Activated T-helper 1 cell treated with anti-CD3 and anti-CD28 coated beads, Interleukin-12 subunit alpha, Interleukin-12 subunit beta, Interleukin-2, Interleukin-4 antibody, amounts not matched to agents 30 ng/mL and 10 ng/mL and 1 ng/mL, durations not matched to agents 14 hours and 24 hours and 36 hours (primary cell): Measurements from ENCODE around the gene SUN5. TPM values are rescaled to one million over a fixed set of nuclear protein-coding genes. Genes with fewer than 3 reads are reported as not detected.
A peak's percentile ranks its signal among the peaks of the same experiment; 100 is the strongest.

Source experiments
- DNase-seq: peaks from one replicate; pipeline ENCODE4 v3.0.0; 2021; ENCODE audit warnings: low spot score
- H3K27ac Mint-ChIP-seq: one replicate; pipeline ENCODE4 v1.8.0; 2021; ENCODE audit warnings: mild to moderate bottlenecking, mixed read lengths
- H3K27me3 Mint-ChIP-seq: one replicate; pipeline ENCODE4 v1.8.0; 2022; ENCODE audit warnings: mild to moderate bottlenecking, moderate library complexity, mixed read lengths; ENCODE audit not compliant: insufficient read depth
- H3K36me3 Mint-ChIP-seq: one replicate; pipeline ENCODE4 v1.8.0; 2021; ENCODE audit warnings: low read depth, mixed read lengths
- H3K4me1 Mint-ChIP-seq: one replicate; pipeline ENCODE4 v1.8.0; 2021; ENCODE audit warnings: low read depth, mixed read lengths
- H3K4me3 Mint-ChIP-seq: one replicate; pipeline ENCODE4 v1.8.0; 2021; ENCODE audit warnings: mild to moderate bottlenecking, moderate library complexity, mixed read lengths
- H3K9me3 Mint-ChIP-seq: one replicate; pipeline ENCODE4 v1.8.0; 2021; ENCODE audit warnings: mixed read lengths
- intact Hi-C: fragments of 100-400 bp; cut with micrococcal nuclease; formaldehyde crosslinking; loops from one replicate; pipeline ENCODE4 v1.15.1; 2024
- total RNA-seq: library from RNA; stranded (reverse); gene quantifications from 2 replicates; pipeline ENCODE4 v1.2.3, GENCODE V29; 2022

SUN5 gene
- total RNA-seq, 1 donor from 2014 or later = not detected

DNA sequence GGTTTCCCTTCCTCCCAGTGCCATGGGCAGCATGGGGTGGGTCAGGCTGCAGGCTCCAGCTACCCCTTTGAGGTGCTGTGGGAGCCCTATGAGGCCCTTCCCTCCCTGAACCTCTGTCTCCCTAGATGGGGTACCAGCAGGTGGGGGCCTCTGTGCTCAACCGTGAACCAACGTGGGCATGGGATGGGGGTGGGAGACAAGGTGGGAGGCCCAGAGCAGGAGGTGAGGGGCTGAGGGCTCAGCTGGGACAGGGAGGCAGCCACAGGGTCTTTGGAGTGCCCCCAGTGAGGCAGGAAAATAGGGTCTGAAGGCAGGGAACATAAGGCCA lies 33.3 kb downstream of the SUN5 start:
- peaks cover 50% of the 10 kb centered on the region for H3K4me1 Mint-ChIP-seq
- DNase-seq = no peak
- H3K9me3 Mint-ChIP-seq = no peaks in the 10 kb centered on the region
- peak overlapping the region; percentile 70 for H3K27ac Mint-ChIP-seq
- no peaks in the 10 kb centered on the region for H3K27me3 Mint-ChIP-seq
- H3K36me3 Mint-ChIP-seq = no peaks in the 10 kb centered on the region
- no peak overlapping the region for H3K4me3 Mint-ChIP-seq
- intact Hi-C loops = loop anchor here (5.0 to 10.0 kb wide), 2 partner anchors 126 to 431 kb away; partner anchors contain the start of gene CDK5RAP1

DNA sequence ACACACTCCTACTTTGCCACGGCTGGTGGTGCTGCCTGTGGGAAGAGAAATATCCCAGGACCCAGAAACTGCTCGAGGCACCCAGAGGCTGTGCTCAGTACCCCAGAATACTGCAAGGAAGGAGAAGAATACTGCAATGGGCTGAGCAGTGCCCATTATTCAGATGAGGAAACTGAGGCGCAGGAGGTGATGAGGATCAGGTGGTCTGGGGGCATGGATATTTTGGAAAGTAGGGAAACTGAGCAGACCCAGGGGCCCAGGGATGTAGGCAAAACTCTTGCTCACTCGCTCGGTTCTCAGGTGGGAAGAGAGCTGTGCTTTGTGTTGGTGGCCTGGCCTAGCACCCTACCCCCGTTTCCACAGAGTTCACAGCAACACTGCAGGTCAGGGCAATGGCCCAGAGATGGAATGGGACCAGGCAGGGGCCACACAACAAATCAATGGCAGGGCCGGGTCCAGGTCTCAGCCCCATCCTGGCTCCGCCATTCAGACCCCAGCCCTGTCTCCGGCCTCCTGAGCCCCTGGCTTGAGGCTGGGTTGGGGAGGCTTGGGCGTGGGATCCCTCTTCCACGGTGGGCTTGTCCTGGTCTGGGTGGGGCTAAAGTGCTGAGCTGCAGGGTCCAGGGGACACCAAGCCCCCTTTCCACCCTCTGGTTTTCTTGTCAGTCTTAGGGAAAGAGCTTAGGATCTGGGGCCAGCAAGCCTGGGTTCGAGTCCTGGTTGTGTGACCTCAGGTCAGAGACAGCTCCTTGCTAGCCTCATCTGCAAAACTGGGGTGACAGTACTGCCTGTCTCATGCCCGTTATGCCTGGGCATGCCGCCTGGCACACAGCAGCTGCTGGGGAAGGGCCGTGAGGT lies 33.9 kb downstream of the SUN5 start:
- H3K27ac Mint-ChIP-seq = peak overlapping the region; percentile 82
- H3K4me1 Mint-ChIP-seq = peaks cover 53% of the 10 kb centered on the region
- no peaks in the 10 kb centered on the region for H3K36me3 Mint-ChIP-seq
- no peak overlapping the region for H3K4me3 Mint-ChIP-seq
- no peaks in the 10 kb centered on the region for H3K9me3 Mint-ChIP-seq
- DNase-seq = no peak
- H3K27me3 Mint-ChIP-seq = no peaks in the 10 kb centered on the region
- intact Hi-C loops = loop anchor here (5.0 to 10.0 kb wide), 2 partner anchors 126 to 432 kb away; partner anchors contain the start of gene CDK5RAP1

DNA sequence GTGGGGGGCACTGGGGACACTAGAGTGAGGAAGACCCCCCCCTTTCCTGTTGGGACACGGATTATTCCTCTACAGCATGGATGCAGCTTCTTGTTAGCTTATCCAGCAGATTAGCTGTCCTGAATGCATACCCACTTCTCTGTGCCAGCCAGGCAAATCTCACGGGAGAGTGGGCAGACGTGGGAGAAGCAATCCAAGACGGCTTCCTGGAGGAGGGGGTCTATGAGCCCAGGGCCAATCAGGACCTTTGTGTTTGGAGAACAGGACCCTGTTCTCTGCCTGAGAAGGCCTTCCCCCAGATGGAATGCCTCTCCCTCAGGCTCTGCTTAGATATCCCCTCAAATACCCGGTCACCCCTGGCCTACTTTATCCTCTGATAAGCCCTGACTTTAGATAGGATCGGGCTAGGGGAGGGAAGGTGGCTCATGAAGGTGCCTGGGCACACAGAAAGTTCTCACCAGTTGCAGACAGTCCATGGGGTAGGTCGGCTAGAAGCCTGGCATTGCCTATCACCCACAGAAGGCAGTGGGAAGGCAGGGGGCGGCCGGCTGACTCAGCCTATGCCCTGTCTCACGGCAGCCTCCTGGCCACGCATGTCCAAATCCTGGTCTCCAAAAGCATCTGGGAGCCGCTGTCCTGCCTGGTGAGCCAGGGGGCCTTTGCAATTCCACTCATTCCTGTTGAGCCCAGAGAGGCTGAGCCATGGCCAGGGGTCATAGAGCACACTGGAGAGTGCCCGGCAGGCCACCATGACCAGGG lies 34.7 kb downstream of the SUN5 start:
- peaks cover 57% of the 10 kb centered on the region for H3K4me1 Mint-ChIP-seq

DNA sequence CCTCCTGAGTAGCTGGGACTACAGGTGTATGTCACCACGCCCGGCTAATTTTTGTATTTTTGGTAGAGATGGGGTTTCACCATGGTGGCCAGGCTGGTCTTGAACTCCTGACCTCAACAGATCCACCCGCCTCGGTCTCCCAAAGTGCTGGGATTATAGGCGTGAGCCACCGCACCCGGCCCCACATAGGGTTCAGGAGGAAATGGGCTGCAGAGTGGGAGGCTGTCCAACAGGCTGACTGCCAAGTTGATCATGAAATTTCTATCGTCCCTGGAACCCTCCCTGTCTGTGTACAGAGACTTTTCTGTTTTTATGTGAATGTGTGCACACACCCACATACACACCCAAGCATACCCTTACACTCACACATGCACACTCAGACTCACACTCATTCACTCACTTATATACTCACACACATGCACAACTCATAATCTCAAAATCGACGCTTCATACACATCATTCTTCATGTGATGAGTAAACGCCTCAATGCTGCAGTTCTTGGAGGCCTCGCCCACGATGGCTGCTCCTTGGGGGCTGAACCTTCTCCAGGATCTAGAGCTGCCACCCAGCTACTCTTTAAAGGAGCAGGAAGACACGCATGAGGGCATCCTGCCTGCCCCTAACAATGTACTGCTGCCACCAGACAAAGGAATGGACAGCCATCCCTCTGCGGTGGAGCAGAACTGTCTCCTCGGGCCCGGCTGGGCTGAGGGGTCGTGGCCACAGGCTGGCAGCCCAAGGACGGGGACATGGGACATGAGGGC lies 35.6 kb downstream of the SUN5 start:
- Mint-ChIP-seq H3K4me3 (no peak overlapping the region), H3K4me1 (peaks cover 57% of the 10 kb centered on the region), H3K27ac (peak overlapping the region; percentile 26), H3K9me3 (no peaks in the 10 kb centered on the region), H3K27me3 (no peaks in the 10 kb centered on the region), H3K36me3 (no peaks in the 10 kb centered on the region)
- intact Hi-C loops = no loop called here
- DNase-seq = no peak

More for the DNA sequence above, 34.7 kb downstream of the SUN5 start:
- no peaks in the 10 kb centered on the region for H3K27me3 Mint-ChIP-seq
- no peak overlapping the region for H3K4me3 Mint-ChIP-seq
- H3K27ac Mint-ChIP-seq = peak overlapping the region; percentile 82
- no peaks in the 10 kb centered on the region for H3K36me3 Mint-ChIP-seq
- no peaks in the 10 kb centered on the region for H3K9me3 Mint-ChIP-seq
- DNase-seq = no peak
- intact Hi-C loops = loop anchor here (5.0 to 10.0 kb wide), 2 partner anchors 125 to 433 kb away; partner anchors contain the start of gene CDK5RAP1

DNA sequence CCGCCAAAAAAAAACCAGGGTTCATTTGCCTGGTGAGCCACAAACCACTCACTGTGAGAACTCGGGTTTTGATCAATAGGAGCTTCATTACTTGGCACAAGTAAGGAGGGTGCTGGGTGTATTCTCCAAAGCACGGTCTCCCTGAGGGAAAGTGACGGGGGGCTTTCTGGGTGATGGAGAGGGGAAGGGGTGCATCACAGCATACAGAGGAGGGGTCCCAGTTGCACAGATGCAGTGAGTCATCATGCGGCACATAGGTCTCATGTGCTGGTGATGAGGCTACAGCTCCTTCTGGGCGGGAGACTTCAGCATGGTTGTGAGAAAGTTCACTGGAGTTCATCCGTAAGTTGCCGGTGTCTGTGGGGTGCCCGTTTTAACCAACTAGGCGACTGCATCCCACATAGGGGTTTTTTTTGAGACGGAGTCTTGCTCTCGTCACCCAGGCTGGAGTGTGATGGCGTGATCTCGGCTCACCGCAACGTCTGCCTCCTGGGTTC lies 36.2 kb downstream of the SUN5 start:
- intact Hi-C loops = loop anchor here (2.0 kb wide), 1 partner anchor 21 kb away; no protein-coding TSS in a partner anchor
- Mint-ChIP-seq H3K4me1 (peaks cover 57% of the 10 kb centered on the region), H3K27ac (peak overlapping the region; percentile 75), H3K9me3 (no peaks in the 10 kb centered on the region), H3K27me3 (no peaks in the 10 kb centered on the region), H3K36me3 (no peaks in the 10 kb centered on the region), H3K4me3 (peak overlapping the region; percentile 37)
- DNase-seq = no peak

DNA sequence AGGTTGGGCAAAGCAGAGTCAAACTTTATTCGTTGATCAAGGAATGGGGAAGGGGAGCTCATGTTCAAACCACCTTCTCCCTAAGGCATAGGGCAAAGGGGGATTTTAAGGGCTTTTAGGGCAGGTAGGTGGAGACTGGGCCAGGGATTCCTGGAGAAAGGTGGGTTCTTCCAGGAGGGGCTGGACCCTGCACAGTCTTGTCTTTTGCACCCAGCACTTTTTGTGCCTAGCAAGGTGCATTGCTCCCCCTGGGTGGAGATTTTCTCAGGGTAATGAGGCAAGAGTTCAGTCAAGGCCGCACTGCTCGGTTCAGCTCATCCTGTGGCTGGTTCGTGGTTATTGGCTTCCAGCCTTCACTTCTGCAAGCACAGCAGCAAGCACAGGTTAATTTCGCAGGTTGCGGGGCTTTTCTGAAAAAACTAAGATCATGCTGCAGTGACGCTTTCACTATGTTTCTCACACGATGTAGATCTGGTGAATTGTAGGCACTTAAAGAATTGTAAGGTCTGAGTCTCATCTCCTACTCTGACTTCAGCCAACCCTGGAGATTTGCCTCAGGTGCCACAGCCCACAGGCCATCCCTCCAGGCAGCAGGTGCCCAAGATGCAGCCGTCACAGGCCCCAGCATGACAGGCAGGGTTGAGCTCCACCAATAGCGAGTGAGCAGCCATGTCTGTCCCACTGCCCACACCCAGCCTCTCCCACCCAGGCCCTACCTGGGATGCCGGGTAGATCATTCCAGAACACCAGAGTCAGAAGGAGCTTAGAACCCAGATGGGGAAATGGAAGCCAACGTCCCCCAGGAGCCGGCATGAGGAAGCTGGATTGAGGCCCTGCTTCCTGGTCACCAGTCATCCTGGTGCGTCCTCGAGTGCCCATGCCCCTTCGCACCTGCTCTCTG lies 37.1 kb downstream of the SUN5 start:
- H3K4me1 Mint-ChIP-seq = peaks cover 57% of the 10 kb centered on the region
- H3K4me3 Mint-ChIP-seq = peak overlapping the region; percentile 37
- no peaks in the 10 kb centered on the region for H3K9me3 Mint-ChIP-seq
- intact Hi-C loops = loop anchor here (2.0 kb wide), 1 partner anchor 20 kb away; no protein-coding TSS in a partner anchor
- no peaks in the 10 kb centered on the region for H3K36me3 Mint-ChIP-seq
- H3K27me3 Mint-ChIP-seq = no peaks in the 10 kb centered on the region
- peak; percentile 63 for DNase-seq
- H3K27ac Mint-ChIP-seq = peak overlapping the region; percentile 73

DNA sequence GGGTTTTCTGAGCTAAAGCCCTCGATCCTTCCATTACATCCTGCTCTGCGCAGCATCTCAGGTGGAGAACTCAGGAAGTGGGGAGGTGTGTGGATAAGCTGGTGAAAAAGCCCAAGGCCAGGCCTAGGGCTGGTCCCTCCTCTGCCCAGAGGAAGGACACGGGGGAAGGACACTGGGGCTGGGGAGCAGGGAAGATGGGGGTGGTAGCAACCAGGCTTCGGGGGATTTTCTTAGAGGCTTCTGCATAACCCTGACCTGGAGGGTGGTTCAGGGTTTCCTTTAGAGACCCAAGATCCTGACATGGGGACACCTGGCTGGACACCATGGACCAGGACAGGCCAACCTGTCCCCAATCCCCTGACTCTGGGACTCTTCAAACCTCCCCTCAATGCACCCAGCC lies 37.9 kb downstream of the SUN5 start:
- DNase-seq = no peak
- peaks cover 57% of the 10 kb centered on the region for H3K4me1 Mint-ChIP-seq
- intact Hi-C loops = loop anchor here (2.0 kb wide), 1 partner anchor 20 kb away; no protein-coding TSS in a partner anchor

DNA sequence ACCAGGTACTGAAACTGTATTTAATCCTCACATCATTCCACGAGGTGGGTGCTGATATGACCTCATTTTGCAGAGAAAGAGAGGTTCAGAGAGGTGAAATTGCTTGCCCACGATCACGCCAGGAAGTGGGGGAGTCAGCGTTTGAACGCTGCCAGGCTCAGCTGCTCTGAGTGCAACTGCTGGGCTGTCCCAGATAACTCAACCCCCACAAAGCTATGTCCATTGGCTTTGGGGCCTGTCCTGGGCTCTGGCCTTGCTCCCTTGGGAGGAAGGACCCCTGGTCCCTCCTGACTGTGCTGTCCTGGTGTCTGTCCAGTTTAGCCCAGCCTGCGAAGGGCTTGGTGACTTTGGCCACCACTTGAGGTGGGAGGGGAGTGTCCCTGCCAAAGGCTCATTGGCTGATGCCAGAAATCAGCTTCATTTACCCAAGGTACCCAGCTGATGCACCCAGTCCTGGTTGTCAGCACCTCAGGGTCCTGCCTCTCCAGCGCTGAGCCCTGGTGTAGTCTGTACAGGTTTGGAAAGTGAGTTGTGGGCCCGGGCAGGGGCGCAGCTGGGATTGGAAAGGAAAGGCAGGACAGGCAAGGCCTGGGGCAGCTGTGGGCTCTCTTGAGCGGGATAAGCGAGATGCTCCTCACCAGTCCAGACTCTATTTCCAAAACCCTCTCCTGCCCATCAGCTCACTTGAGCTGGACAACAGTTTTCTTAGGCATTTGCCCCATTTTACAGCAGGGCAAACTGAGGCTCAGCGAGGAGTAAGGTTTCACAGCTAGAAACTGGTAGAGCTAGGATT lies 38.5 kb downstream of the SUN5 start:
- intact Hi-C loops = loop anchor here (2.0 kb wide), 1 partner anchor 19 kb away; no protein-coding TSS in a partner anchor
- H3K4me3 Mint-ChIP-seq = no peak overlapping the region
- peaks cover 54% of the 10 kb centered on the region for H3K4me1 Mint-ChIP-seq
- DNase-seq = no peak
- H3K27me3 Mint-ChIP-seq = no peaks in the 10 kb centered on the region
- no peak overlapping the region for H3K27ac Mint-ChIP-seq
- no peaks in the 10 kb centered on the region for H3K9me3 Mint-ChIP-seq
- H3K36me3 Mint-ChIP-seq = no peaks in the 10 kb centered on the region

More for the DNA sequence above, 37.9 kb downstream of the SUN5 start:
- H3K4me3 Mint-ChIP-seq = no peak overlapping the region
- no peak overlapping the region for H3K27ac Mint-ChIP-seq
- no peaks in the 10 kb centered on the region for H3K9me3 Mint-ChIP-seq
- H3K27me3 Mint-ChIP-seq = no peaks in the 10 kb centered on the region
- H3K36me3 Mint-ChIP-seq = no peaks in the 10 kb centered on the region

DNA sequence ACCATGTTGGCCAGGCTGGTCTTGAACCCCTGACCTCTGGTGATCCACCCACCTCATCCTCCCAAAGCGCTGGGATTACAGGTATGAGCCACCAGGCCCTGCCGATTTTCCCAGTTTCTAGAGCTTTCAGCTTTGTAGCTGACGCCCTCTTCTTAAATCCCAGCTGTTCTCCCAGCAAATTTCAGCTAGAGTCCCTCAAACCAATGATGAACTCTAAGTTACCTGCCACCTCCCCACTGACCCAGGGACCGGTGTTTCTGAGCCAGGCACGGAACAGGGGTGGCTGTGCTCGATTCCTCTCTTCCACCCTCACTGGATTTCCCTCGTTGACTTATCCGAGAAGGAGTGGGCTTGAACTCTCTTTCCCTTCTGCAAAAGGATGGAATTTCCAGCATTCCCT lies 39.1 kb downstream of the SUN5 start:
- no peaks in the 10 kb centered on the region for H3K9me3 Mint-ChIP-seq
- intact Hi-C loops = no loop called here
- no peak overlapping the region for H3K4me3 Mint-ChIP-seq
- no peak for DNase-seq
- H3K27ac Mint-ChIP-seq = no peak overlapping the region
- H3K27me3 Mint-ChIP-seq = no peaks in the 10 kb centered on the region
- H3K4me1 Mint-ChIP-seq = peaks cover 47% of the 10 kb centered on the region
- no peaks in the 10 kb centered on the region for H3K36me3 Mint-ChIP-seq

DNA sequence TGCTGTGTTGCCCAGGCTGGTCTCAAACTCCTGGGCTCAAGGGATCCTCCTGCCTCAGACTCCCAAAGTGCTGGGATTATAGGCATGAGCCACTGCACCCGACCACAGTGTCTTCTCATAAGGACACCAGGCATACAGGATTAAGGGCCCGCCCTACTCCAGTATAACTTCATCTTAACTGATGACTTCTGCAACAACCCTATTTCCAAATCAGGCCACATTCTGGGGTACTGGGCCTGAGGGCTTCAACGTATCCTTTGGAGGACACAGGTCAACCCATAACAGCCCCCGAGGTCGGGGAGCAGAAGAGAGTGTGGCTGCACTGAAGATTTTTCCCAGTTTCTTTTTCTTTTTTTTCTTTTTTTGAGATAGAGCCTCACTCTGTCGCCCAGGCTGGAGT lies 39.7 kb downstream of the SUN5 start:
- no peak overlapping the region for H3K4me3 Mint-ChIP-seq
- H3K4me1 Mint-ChIP-seq = peaks cover 42% of the 10 kb centered on the region
- no peaks in the 10 kb centered on the region for H3K27me3 Mint-ChIP-seq
- no peak overlapping the region for H3K27ac Mint-ChIP-seq
- H3K9me3 Mint-ChIP-seq = no peaks in the 10 kb centered on the region
- no peaks in the 10 kb centered on the region for H3K36me3 Mint-ChIP-seq
- intact Hi-C loops = no loop called here
- no peak for DNase-seq

DNA sequence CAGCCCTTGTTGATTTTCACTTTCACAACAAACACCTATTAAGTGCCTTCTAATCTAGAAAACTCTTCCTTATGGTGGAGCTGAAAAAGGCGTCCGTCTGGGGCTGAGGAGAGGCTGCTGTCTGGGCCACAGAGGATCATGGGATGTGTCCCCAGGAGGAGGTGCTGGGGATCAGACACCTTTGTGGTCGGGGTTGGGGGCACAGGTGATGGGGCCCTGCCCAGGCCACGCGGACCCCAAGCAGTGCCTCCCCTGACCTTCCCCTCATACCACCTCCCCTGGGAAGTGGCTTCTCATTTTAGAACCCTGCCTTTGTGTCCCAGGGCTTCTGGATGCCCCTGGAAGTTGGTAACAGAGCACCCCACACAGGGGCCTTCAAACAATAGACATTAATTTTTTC lies 41.1 kb downstream of the SUN5 start:
- DNase-seq = no peak
- H3K27me3 Mint-ChIP-seq = no peaks in the 10 kb centered on the region
- intact Hi-C loops = no loop called here
- no peaks in the 10 kb centered on the region for H3K9me3 Mint-ChIP-seq
- peaks cover 29% of the 10 kb centered on the region for H3K4me1 Mint-ChIP-seq
- H3K4me3 Mint-ChIP-seq = no peak overlapping the region
- no peak overlapping the region for H3K27ac Mint-ChIP-seq
- no peaks in the 10 kb centered on the region for H3K36me3 Mint-ChIP-seq
